ENCODE measurements around the gene ABCA1.

GRCh38 chr9:104921067-104921741 lies 6.8 kb downstream of the ABCA1 start:
- TF ChIP-seq POLR2A (IDR thresholded peaks at IDR 0.05), result no peak
- no peak for TF ChIP-seq CTCF (IDR thresholded peaks at IDR 0.05)
- no peak for TF ChIP-seq POLR2AphosphoS5 (IDR thresholded peaks at IDR 0.05; ENCODE audit: insufficient read depth in 1 of 2, low read depth in 1 of 2)

Measured in vagina (tissue), 2 donors.